ENCODE results near the gene AUTS2. TPM values are rescaled to one million over a fixed set of nuclear protein-coding genes. Genes with fewer than 3 reads are reported as not detected.

AUTS2 gene
- total and polyA plus RNA-seq, 11 donors = 3.4 to 14.0 (median 7.3) TPM

DNA sequence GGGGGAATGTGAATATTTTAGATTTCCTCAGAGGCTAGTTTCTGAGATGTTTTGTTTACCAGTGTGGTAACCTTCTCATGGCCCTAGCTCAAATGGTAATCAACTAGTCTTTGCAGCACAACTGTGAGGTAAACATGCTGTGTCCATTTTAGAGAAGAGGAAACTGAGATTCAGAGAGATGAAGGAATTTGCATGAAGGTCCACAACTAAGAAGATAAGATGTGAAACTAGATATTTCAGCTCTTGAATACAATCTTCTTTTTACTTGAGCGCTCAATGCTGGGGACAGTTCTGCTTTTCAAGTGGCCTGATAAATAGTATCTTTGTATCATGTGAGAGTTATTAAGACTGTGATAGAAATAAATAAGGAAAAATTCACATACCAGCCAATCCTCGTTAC lies 245.4 kb downstream of the AUTS2 start:
- TF ChIP-seq, protein P1, sequence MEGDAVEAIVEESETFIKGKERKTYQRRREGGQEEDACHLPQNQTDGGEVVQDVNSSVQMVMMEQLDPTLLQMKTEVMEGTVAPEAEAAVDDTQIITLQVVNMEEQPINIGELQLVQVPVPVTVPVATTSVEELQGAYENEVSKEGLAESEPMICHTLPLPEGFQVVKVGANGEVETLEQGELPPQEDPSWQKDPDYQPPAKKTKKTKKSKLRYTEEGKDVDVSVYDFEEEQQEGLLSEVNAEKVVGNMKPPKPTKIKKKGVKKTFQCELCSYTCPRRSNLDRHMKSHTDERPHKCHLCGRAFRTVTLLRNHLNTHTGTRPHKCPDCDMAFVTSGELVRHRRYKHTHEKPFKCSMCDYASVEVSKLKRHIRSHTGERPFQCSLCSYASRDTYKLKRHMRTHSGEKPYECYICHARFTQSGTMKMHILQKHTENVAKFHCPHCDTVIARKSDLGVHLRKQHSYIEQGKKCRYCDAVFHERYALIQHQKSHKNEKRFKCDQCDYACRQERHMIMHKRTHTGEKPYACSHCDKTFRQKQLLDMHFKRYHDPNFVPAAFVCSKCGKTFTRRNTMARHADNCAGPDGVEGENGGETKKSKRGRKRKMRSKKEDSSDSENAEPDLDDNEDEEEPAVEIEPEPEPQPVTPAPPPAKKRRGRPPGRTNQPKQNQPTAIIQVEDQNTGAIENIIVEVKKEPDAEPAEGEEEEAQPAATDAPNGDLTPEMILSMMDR (IDR thresholded peaks at IDR 0.05) = no peak
- TF ChIP-seq POLR2A (IDR thresholded peaks at IDR 0.05) = no peak
- DNase-seq (no peak), ATAC-seq (no peak)
- Histone ChIP-seq H3K4me3 (no peak overlapping the region), H3K27ac (no peak overlapping the region), H3K9me3 (no peaks in the 10 kb centered on the region), H3K4me1 (no peaks in the 10 kb centered on the region), H3K36me3 (no peaks in the 10 kb centered on the region), H3K27me3 (no peaks in the 10 kb centered on the region)
- 86 to 94% (median 89%) methylated on average over 2 of the region's 2 CpGs for WGBS, 4 donors
- intact Hi-C loops (cut with DNase I) = no loop called here

GRCh38 chr7:69844264-69844868 lies 246.1 kb downstream of the AUTS2 start:
- intact Hi-C loops (cut with DNase I) = no loop called here
- no peaks in the 10 kb centered on the region for H3K4me1 ChIP-seq
- no peak for ATAC-seq
- no peaks in the 10 kb centered on the region for H3K9me3 ChIP-seq
- H3K4me3 ChIP-seq = no peak overlapping the region
- no peaks in the 10 kb centered on the region for H3K36me3 ChIP-seq
- TF ChIP-seq POLR2A (IDR thresholded peaks at IDR 0.05) = no peak
- TF ChIP-seq, protein P1 (IDR thresholded peaks at IDR 0.05) = no peak
- 58 to 73% (median 60%) methylated on average over 4 of the region's 4 CpGs for WGBS, 4 donors
- H3K27ac ChIP-seq = no peak overlapping the region
- no peaks in the 10 kb centered on the region for H3K27me3 ChIP-seq
- DNase-seq = no peak

GRCh38 chr7:69845721-69846495 lies 247.6 kb downstream of the AUTS2 start:
- H3K27ac ChIP-seq = no peak overlapping the region
- no peaks in the 10 kb centered on the region for H3K4me1 ChIP-seq
- no peaks in the 10 kb centered on the region for H3K27me3 ChIP-seq
- 71 to 77% (median 75%) methylated on average over 3 of the region's 3 CpGs for WGBS, 4 donors
- DNase-seq (no peak), ATAC-seq (no peak)
- TF ChIP-seq, protein P1 (IDR thresholded peaks at IDR 0.05) = no peak
- no peak for TF ChIP-seq POLR2A (IDR thresholded peaks at IDR 0.05)
- intact Hi-C loops (cut with DNase I) = no loop called here
- H3K9me3 ChIP-seq = no peaks in the 10 kb centered on the region
- H3K36me3 ChIP-seq = no peaks in the 10 kb centered on the region
- H3K4me3 ChIP-seq = no peak overlapping the region

DNA sequence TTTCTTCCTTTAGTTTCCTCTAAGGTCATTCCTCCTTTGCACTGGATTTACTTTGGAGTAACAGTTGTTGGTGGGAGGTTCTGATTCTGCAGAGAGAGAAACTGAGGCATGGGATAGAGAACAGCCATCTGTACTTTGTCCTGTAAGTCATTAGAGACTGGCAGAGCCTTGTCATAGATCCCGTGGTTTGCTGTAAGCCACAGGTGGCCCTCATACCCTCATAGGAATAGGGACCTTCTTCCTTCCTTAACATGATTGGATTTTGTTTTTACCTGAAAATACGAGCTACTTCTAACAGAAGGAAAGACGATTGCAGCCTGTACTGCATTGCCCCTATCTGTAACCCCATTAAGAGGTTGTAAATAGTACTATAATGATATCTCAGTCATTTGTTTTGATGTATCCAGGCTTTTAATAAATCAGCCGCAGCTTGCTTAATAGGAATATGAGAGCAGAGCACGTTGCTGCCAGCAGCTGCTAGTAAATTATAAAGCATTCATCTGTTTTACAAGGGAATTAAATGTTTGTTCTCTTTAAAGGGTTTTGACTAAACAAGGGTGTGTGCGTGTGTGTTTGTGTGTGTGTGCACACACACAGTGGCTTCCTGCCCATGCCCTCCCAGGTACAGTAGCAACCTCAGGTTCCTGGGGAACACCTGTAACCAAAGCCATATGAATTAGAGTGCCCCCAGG lies 249.8 kb downstream of the AUTS2 start:
- TF ChIP-seq POLR2A (IDR thresholded peaks at IDR 0.05) = no peak
- TF ChIP-seq, protein P1 (IDR thresholded peaks at IDR 0.05) = no peak
- DNase-seq = no peak
- no peaks in the 10 kb centered on the region for H3K4me1 ChIP-seq
- no peak overlapping the region for H3K4me3 ChIP-seq
- ATAC-seq = no peak
- no peaks in the 10 kb centered on the region for H3K27me3 ChIP-seq
- no peak overlapping the region for H3K27ac ChIP-seq
- 76 to 84% (median 81%) methylated on average over 6 of the region's 6 CpGs for WGBS, 4 donors
- intact Hi-C loops (cut with DNase I) = no loop called here
- H3K36me3 ChIP-seq = no peaks in the 10 kb centered on the region
- no peaks in the 10 kb centered on the region for H3K9me3 ChIP-seq
